Skeletal muscle tissue (tissue), 4 donors: ENCODE data around the gene CALHM4. TPM values are rescaled to one million over a fixed set of nuclear protein-coding genes. Genes with fewer than 3 reads are reported as not detected.

ENCODE experiments used
- H3K27ac ChIP-seq: one replicate; pipeline ENCODE4 v1.7.0; 2013; ENCODE audit warnings: mild to moderate bottlenecking, low read depth, low read length, inconsistent platforms
- H3K27me3 ChIP-seq, 3 donors: one replicate each; pipeline ENCODE4 v1.7.0; 2013; ENCODE audit warnings: low read length in 3 of 3; ENCODE audit not compliant: control insufficient read depth in 3 of 3, insufficient read depth in 3 of 3
- H3K36me3 ChIP-seq, 3 donors: one replicate each; pipeline ENCODE4 v1.7.0; 2013; ENCODE audit warnings: low read length in 3 of 3; ENCODE audit not compliant: control insufficient read depth in 3 of 3, insufficient read depth in 3 of 3
- H3K4me1 ChIP-seq, 3 donors: one replicate each; pipeline ENCODE4 v1.7.0; 2013; ENCODE audit warnings: low read length in 3 of 3, mild to moderate bottlenecking in 3 of 3; ENCODE audit not compliant: control insufficient read depth in 3 of 3, insufficient read depth in 3 of 3
- H3K4me3 ChIP-seq, 3 donors: one replicate each; pipeline ENCODE4 v1.7.0; 2013; ENCODE audit warnings: low read length in 3 of 3
- H3K9ac ChIP-seq, 3 donors: one replicate each; pipeline ENCODE4 v1.7.0; 2013; ENCODE audit warnings: low read length in 3 of 3, mild to moderate bottlenecking in 3 of 3, moderate library complexity in 2 of 3, low read depth in 1 of 3
- H3K9me3 ChIP-seq, 3 donors: one replicate each; pipeline ENCODE4 v1.7.0; 2013; ENCODE audit warnings: low read length in 3 of 3; ENCODE audit not compliant: control insufficient read depth in 3 of 3
- total RNA-seq: library from RNA; depleted of rRNA; stranded (reverse); fragments of >200 nt; gene quantifications from one replicate; pipeline ENCODE4 v1.2.3, GENCODE V29; 2014
- donor health status: Osteomylitis.

Gene CALHM4
- total RNA-seq, 1 donor from 2014 or later: not detected

DNA sequence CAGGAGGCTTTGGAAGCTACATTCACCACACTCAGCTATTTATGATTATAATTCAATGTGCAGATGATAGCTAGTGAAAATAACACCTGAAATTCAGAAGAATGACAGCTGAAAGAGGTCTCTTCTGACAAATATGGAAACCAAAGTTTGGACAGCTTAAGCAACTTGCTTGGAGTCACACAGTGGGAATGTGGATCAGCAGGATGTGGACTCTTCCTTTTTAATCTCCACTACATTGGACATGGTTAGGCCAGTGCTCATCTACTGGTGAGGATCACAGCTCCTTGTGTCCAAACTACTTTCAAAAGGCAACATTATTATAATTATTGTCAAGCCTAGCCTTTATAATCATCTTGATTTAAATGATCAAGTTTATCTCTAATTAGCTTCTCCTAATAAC is 18.4 kb upstream of the CALHM4 start:
- H3K27ac ChIP-seq: no peak overlapping the region
- no peaks in the 10 kb centered on the region for H3K36me3 ChIP-seq
- H3K9me3 ChIP-seq: no peaks in the 10 kb centered on the region
- no peaks in the 10 kb centered on the region for H3K27me3 ChIP-seq
- H3K9ac ChIP-seq: no peak overlapping the region
- H3K4me1 ChIP-seq: no peaks in the 10 kb centered on the region
- no peak overlapping the region for H3K4me3 ChIP-seq

DNA sequence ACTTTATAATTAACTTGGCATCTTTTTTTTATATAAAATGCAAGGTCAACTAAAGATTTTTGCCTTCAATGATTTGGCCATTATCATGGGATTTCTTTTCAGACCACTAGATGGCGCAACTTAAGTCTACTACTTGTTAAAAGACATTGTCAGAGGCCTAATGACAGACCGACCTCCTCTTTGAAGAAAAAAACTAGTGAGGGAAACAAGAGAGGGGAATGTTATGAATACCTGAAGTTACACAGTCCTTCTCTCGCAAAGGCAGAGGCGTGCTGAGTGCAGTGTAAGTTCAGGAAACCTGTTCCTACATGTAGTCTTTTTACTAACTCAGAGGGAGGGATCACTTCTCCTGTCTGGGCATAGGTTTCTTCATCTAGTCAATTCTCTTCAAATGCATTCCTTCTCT is 17.3 kb upstream of the CALHM4 start:
- Histone ChIP-seq H3K4me1 (no peaks in the 10 kb centered on the region), H3K36me3 (no peaks in the 10 kb centered on the region), H3K27ac (no peak overlapping the region), H3K27me3 (no peaks in the 10 kb centered on the region), H3K9ac (no peak overlapping the region), H3K4me3 (no peak overlapping the region), H3K9me3 (no peaks in the 10 kb centered on the region)

DNA sequence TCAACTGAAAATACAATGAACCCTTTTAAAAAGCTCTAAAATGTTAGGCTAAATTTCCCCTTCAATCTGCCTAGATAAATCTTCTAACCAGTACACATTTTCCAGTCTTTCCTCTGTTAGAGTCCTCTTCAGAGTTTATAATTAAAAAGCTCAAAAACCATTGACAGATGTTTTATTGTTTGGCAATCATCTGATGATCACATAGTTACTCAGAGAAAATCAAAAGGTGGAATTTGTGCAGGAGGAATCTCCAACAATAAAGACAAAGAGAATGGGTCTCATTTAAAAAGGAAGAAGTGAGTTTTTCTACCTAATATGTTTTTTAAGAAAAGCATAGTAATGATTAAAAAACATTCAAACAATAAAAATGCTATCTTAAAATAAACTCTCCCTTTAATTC is 11.1 kb upstream of the CALHM4 start:
- Histone ChIP-seq H3K36me3 (no peaks in the 10 kb centered on the region), H3K4me3 (no peak overlapping the region), H3K4me1 (no peaks in the 10 kb centered on the region), H3K9me3 (no peaks in the 10 kb centered on the region), H3K27me3 (no peaks in the 10 kb centered on the region), H3K9ac (no peak overlapping the region), H3K27ac (no peak overlapping the region)

GRCh38 chr6:116543149-116543548 is 10.4 kb upstream of the CALHM4 start:
- H3K27ac ChIP-seq: no peak overlapping the region
- no peaks in the 10 kb centered on the region for H3K36me3 ChIP-seq
- no peak overlapping the region for H3K4me3 ChIP-seq
- H3K9me3 ChIP-seq: no peaks in the 10 kb centered on the region
- H3K27me3 ChIP-seq: no peaks in the 10 kb centered on the region
- H3K4me1 ChIP-seq: no peaks in the 10 kb centered on the region
- no peak overlapping the region for H3K9ac ChIP-seq

GRCh38 chr6:116545651-116546050 is 7.9 kb upstream of the CALHM4 start, which contains the start of gene TRAPPC3L:
TSS of gene TRAPPC3L (minus strand) at chr6:116545684. CDS start at chr6:116545514, 170 bp downstream.
- Histone ChIP-seq H3K9ac (no peak within 1 kb of the TSS), H3K4me3 (no peak within 1 kb of the TSS), H3K27ac (no peak within 1 kb of the TSS), H3K27me3 (no peaks in the 10 kb centered on the region), H3K4me1 (no peaks in the 10 kb centered on the region), H3K9me3 (no peaks in the 10 kb centered on the region), H3K36me3 (no peaks in the 10 kb centered on the region)

DNA sequence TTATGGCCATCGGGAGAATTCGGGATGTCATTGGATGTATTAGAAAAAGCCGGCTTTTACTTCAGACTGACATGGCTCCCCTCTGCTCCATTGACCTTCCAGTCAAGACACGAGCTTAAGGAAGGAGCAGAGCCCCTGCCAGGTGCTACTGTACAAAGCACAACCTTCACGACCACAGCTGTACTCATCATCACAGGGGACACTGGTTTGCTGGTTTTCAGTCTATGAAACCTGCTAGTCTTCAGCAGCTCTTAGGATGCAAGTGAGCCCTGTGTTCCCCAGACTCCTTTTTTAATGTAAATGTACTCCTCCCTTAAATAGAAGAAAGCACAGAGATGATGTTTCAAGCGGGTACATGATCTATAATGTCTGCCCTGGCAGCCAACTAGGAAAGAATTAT is 6.2 kb upstream of the CALHM4 start:
- no peaks in the 10 kb centered on the region for H3K36me3 ChIP-seq
- no peaks in the 10 kb centered on the region for H3K27me3 ChIP-seq

DNA sequence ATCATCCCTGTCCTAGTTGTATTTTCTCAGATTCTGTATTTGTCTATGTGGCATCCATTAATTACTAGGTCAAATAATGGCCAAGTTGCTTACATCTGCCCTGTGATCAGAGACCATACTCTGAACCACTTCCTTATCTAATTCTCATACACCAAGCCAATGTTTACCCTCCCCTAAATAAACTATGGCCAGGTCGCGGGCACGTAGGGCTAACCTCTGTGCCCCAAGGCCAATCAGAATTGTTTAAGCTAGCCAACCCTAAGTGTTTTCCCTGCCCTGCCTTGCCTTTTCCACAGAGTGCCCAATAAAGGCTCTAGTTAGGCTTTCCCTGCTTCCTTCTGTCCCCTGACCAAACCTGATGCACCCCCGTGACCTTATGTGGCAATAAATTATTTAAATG is 2.8 kb upstream of the CALHM4 start:
- Histone ChIP-seq H3K9ac (no peak overlapping the region), H3K4me3 (no peak overlapping the region), H3K27me3 (no peaks in the 10 kb centered on the region), H3K4me1 (no peaks in the 10 kb centered on the region), H3K9me3 (no peaks in the 10 kb centered on the region), H3K27ac (no peak overlapping the region), H3K36me3 (no peaks in the 10 kb centered on the region)

More for the DNA sequence above, 6.2 kb upstream of the CALHM4 start:
- H3K4me1 ChIP-seq: no peaks in the 10 kb centered on the region
- no peak overlapping the region for H3K9ac ChIP-seq
- no peak overlapping the region for H3K4me3 ChIP-seq
- no peaks in the 10 kb centered on the region for H3K9me3 ChIP-seq
- H3K27ac ChIP-seq: no peak overlapping the region

DNA sequence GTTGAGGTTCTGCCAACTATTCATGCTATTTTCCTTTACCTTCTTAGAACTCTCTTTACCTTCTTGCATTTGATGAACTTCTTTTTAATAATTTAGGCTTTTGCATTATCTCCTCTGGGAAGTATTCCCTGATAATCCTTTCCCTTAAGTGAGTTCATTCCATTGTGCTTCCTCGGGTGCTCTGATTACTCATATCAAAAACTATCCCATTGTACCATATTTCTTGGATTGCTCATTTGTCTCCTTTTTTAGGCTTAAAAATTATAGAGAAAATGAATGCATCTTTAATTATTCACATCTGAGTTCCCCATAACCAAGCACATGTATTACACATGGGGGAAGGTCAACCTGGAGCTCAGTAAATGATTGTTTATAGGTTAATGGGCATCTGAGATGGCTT is 2.5 kb downstream of the CALHM4 start:
- Histone ChIP-seq H3K27me3 (no peaks in the 10 kb centered on the region), H3K36me3 (no peaks in the 10 kb centered on the region), H3K9ac (no peak overlapping the region), H3K27ac (no peak overlapping the region), H3K4me1 (peaks cover 0 to 3% (median 0%) of the 10 kb centered on the region in 3 donors), H3K4me3 (no peak overlapping the region), H3K9me3 (no peaks in the 10 kb centered on the region)

DNA sequence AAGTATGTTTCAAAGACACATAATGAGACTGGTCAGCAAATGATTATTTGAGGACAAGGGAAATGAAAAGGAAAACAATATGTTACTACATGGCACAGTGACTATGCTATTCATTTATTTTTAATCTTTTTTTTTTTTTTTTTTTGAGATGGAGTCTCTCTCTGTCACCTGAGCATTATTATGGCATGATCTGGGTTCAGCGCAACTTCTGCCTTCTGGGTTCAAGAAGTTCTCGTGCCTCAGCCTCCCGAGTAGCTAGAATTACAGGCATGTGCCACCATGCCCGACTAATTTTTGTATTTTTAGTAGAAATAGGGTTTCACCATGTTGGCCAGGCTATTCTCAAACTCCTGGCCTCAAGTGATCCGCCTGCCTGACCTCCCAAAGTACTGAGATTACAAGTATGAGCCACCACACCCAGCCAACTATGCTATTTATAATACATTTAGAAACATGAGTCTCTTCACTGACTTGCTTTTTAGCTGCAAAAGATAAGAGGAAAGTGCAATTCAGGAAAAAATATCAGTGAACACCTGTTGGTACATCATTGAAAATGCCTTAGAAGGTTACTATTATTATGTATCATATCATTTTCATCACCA is 3.4 kb downstream of the CALHM4 start:
- H3K9me3 ChIP-seq: no peaks in the 10 kb centered on the region
- no peaks in the 10 kb centered on the region for H3K36me3 ChIP-seq
- no peak overlapping the region for H3K4me3 ChIP-seq
- no peaks in the 10 kb centered on the region for H3K27me3 ChIP-seq
- H3K27ac ChIP-seq: no peak overlapping the region
- H3K9ac ChIP-seq: no peak overlapping the region
- H3K4me1 ChIP-seq: peaks cover 0 to 3% (median 0%) of the 10 kb centered on the region in 3 donors

GRCh38 chr6:116557893-116558292 is 4.3 kb downstream of the CALHM4 start:
- Histone ChIP-seq H3K36me3 (no peaks in the 10 kb centered on the region), H3K4me1 (peaks cover 0 to 3% (median 0%) of the 10 kb centered on the region in 3 donors), H3K4me3 (no peak overlapping the region), H3K9me3 (no peaks in the 10 kb centered on the region), H3K9ac (no peak overlapping the region), H3K27me3 (no peaks in the 10 kb centered on the region), H3K27ac (no peak overlapping the region)
